GM12872 (cell line): ENCODE data around the gene ASTN2.

Experiments used
- CTCF ChIP-seq: IDR thresholded peaks from 3 replicates; pipeline ENCODE4 v1.5.1; 2011; ENCODE audit warnings: low read depth, mild to moderate bottlenecking, low read length, moderate library complexity; ENCODE audit not compliant: insufficient read depth

The ASTN2 gene

GRCh38 chr9:117008461-117008860 is 406.4 kb downstream of the ASTN2 start:
- TF ChIP-seq CTCF: no peak

GRCh38 chr9:117002686-117003085 is 412.2 kb downstream of the ASTN2 start:
- TF ChIP-seq CTCF: no peak

GRCh38 chr9:117000834-117001233 is 414.0 kb downstream of the ASTN2 start:
- TF ChIP-seq CTCF: no peak

- TF ChIP-seq CTCF: no peak
These were observed 414.6 kb downstream of the ASTN2 start for GRCh38 chr9:117000196-117000723.

- TF ChIP-seq CTCF: no peak
These were observed 416.6 kb downstream of the ASTN2 start for GRCh38 chr9:116998305-116998704.

GRCh38 chr9:116992865-116993264 is 422.0 kb downstream of the ASTN2 start:
- TF ChIP-seq CTCF: no peak

- no peak for TF ChIP-seq CTCF
These were observed 423.8 kb downstream of the ASTN2 start for GRCh38 chr9:116991051-116991450.
